ENCODE data around the gene RHOB. TPM values are rescaled to one million over a fixed set of nuclear protein-coding genes. Genes with fewer than 3 reads are reported as not detected.
"Not testable (repeated sequence)": the region's sequence is repeated elsewhere in the genome, so short reads cannot be mapped to it uniquely, and the experiment has no call there.

Gene RHOB
- total RNA-seq, 1 donor from 2014 or later = 292 TPM

GRCh38 chr2:20410556-20411277 lies 36.2 kb upstream of the RHOB start:
- Mint-ChIP-seq H3K27me3 (ENCODE audit: unreplicated experiment) (no peaks in the 10 kb centered on the region), H3K36me3 (ENCODE audit: low read depth, unreplicated experiment) (peaks cover 13% of the 10 kb centered on the region), H3K27ac (ENCODE audit: unreplicated experiment) (no peak overlapping the region), H3K4me3 (ENCODE audit: unreplicated experiment) (no peak overlapping the region), H3K9me3 (ENCODE audit: unreplicated experiment) (peaks cover 8% of the 10 kb centered on the region), H3K4me1 (ENCODE audit: unreplicated experiment) (no peaks in the 10 kb centered on the region)
- DNase-seq (ENCODE audit: low spot score) = no peak
- no peak for TF ChIP-seq CTCF (IDR thresholded peaks at IDR 0.05; ENCODE audit: unreplicated experiment)

DNA sequence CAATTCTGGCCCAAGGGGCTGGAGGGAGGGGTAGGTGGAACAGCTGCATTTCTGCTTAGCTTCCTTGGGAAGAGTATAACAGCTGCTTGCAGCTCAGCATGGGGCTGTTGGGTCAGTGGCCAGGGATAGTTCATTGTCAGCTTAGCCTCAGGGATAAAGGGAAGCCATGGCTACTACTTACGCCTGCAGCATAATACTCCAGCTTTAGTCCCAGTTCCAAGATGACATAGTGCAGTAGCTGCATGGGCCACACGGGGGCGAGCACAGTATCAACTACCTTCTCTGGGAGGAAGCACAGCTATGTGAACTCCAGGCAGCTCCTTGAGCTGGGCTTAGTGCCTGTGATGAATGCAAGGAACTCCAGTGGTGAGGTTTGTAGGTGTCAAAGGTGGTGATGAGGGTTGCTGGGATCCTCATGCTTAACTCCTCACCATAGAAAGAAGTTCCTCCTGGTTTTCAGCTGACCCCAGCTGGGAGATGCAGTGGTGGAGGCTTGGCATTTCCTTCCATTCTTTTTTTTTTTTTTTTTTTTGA lies 35.4 kb upstream of the RHOB start:
- DNase-seq (ENCODE audit: low spot score) = peak; percentile 72
- Mint-ChIP-seq H3K27ac (ENCODE audit: unreplicated experiment) (no peak overlapping the region), H3K4me1 (ENCODE audit: unreplicated experiment) (no peaks in the 10 kb centered on the region), H3K4me3 (ENCODE audit: unreplicated experiment) (no peak overlapping the region), H3K9me3 (ENCODE audit: unreplicated experiment) (peaks cover 8% of the 10 kb centered on the region), H3K36me3 (ENCODE audit: low read depth, unreplicated experiment) (peaks cover 13% of the 10 kb centered on the region), H3K27me3 (ENCODE audit: unreplicated experiment) (no peaks in the 10 kb centered on the region)
- TF ChIP-seq CTCF (IDR thresholded peaks at IDR 0.05; ENCODE audit: unreplicated experiment) = peak; percentile 76

GRCh38 chr2:20414806-20415205 lies 32.1 kb upstream of the RHOB start:
- H3K9me3 Mint-ChIP-seq (ENCODE audit: unreplicated experiment) = peaks cover 3% of the 10 kb centered on the region
- H3K36me3 Mint-ChIP-seq (ENCODE audit: low read depth, unreplicated experiment) = peaks cover 6% of the 10 kb centered on the region
- H3K27me3 Mint-ChIP-seq (ENCODE audit: unreplicated experiment) = no peaks in the 10 kb centered on the region
- peaks cover 5% of the 10 kb centered on the region for H3K4me1 Mint-ChIP-seq (ENCODE audit: unreplicated experiment)
- no peak overlapping the region for H3K27ac Mint-ChIP-seq (ENCODE audit: unreplicated experiment)
- TF ChIP-seq CTCF (IDR thresholded peaks at IDR 0.05; ENCODE audit: unreplicated experiment) = no peak
- no peak for DNase-seq (ENCODE audit: low spot score)
- H3K4me3 Mint-ChIP-seq (ENCODE audit: unreplicated experiment) = no peak overlapping the region

DNA sequence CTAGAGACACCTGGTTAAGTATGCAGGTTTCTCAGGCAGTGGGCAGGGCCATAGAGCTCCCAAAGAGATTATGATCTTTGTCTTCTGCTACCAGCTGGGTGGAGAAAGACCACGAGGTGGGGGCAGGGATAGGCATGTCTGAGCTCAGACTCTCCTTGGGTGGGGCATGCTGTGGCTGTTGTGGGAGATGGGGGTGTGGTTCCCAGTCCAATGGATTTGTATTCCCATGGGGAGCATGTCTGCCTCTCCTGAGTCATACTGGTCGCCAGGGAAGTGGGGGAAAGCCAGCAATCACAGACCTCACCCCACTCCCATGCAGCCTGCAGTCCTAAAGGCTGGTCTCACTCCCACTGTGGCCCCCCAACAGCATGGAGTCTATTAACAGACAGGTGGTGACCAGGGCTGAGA lies 31.4 kb upstream of the RHOB start:
- H3K9me3 Mint-ChIP-seq (ENCODE audit: unreplicated experiment) = no peaks in the 10 kb centered on the region
- H3K36me3 Mint-ChIP-seq (ENCODE audit: low read depth, unreplicated experiment) = peaks cover 3% of the 10 kb centered on the region
- H3K4me3 Mint-ChIP-seq (ENCODE audit: unreplicated experiment) = no peak overlapping the region
- H3K27me3 Mint-ChIP-seq (ENCODE audit: unreplicated experiment) = peaks cover 1% of the 10 kb centered on the region
- peaks cover 5% of the 10 kb centered on the region for H3K4me1 Mint-ChIP-seq (ENCODE audit: unreplicated experiment)
- no peak for TF ChIP-seq CTCF (IDR thresholded peaks at IDR 0.05; ENCODE audit: unreplicated experiment)
- no peak for DNase-seq (ENCODE audit: low spot score)
- no peak overlapping the region for H3K27ac Mint-ChIP-seq (ENCODE audit: unreplicated experiment)

GRCh38 chr2:20416723-20417122 lies 30.2 kb upstream of the RHOB start:
- H3K36me3 Mint-ChIP-seq (ENCODE audit: low read depth, unreplicated experiment) = peaks cover 3% of the 10 kb centered on the region
- H3K4me1 Mint-ChIP-seq (ENCODE audit: unreplicated experiment) = peaks cover 5% of the 10 kb centered on the region
- H3K9me3 Mint-ChIP-seq (ENCODE audit: unreplicated experiment) = no peaks in the 10 kb centered on the region
- H3K4me3 Mint-ChIP-seq (ENCODE audit: unreplicated experiment) = no peak overlapping the region
- DNase-seq (ENCODE audit: low spot score) = no peak
- TF ChIP-seq CTCF (IDR thresholded peaks at IDR 0.05; ENCODE audit: unreplicated experiment) = no peak
- H3K27me3 Mint-ChIP-seq (ENCODE audit: unreplicated experiment) = peaks cover 1% of the 10 kb centered on the region
- H3K27ac Mint-ChIP-seq (ENCODE audit: unreplicated experiment) = no peak overlapping the region

DNA sequence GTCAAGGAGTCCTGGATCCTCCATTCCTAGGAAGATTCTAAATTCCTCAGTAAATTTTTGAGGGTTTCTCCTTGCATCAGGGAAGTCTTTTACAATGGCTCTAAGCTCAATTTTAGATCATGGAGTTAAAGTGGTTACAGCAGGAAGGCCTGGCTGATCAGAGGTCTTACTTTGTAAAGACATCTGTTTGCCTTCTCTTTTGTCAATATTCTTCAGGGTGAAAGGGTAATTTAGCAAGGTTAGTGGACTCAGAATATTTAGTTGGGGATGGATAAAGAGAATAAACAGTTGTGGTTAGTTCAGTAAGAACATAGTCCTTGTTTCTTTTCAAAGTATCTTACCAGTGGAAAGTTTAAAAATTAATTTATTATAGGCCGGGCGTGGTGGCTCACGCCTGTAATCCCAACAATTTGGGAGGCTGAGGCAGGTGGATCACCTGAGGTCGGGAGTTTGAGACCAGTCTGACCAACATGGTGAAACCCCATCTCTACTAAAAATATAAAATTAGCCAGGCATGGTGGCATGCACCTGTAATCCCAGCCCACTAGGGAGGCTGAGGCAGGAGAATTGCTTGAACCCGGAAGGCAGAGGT lies 29.5 kb upstream of the RHOB start:
- DNase-seq (ENCODE audit: low spot score); H3K9me3 Mint-ChIP-seq (ENCODE audit: unreplicated experiment); H3K36me3 Mint-ChIP-seq (ENCODE audit: low read depth, unreplicated experiment); H3K27ac Mint-ChIP-seq (ENCODE audit: unreplicated experiment); H3K27me3 Mint-ChIP-seq (ENCODE audit: unreplicated experiment); H3K4me3 Mint-ChIP-seq (ENCODE audit: unreplicated experiment); H3K4me1 Mint-ChIP-seq (ENCODE audit: unreplicated experiment): not testable (repeated sequence)
